NCI-H526 (cell line): Measurements from ENCODE around the gene SORBS2.
A peak's percentile ranks its signal among the peaks of the same experiment; 100 is the strongest.
"Not testable (repeated sequence)": the region's sequence is repeated elsewhere in the genome, so short reads cannot be mapped to it uniquely, and the experiment has no call there.

Source experiments
- DNase-seq, 2 experiments: peaks; one replicate each; lab custom pipeline; 2025; lab: John Stamatoyannopoulos, UW

Gene SORBS2

DNA sequence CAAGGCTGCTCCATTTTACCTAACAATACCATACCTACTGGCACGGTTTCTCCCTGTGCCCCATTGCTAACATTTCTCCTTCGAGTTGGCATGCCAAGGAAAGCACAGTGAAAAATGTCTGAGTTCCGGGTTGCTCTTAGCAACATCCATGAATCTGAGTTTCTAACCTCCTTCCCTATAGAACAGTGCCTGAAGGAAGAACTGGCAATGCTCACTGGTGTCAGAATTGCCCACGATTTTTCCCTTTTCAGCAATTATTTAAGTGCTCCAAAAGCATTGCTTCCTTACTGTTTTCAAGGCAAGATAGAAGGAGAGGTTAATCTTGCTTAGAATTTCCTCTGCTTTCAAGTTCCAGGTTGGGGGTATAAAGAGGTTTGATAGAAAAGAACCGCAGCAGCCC, 75.1 kb downstream of the SORBS2 start:
- no peak for DNase-seq

DNA sequence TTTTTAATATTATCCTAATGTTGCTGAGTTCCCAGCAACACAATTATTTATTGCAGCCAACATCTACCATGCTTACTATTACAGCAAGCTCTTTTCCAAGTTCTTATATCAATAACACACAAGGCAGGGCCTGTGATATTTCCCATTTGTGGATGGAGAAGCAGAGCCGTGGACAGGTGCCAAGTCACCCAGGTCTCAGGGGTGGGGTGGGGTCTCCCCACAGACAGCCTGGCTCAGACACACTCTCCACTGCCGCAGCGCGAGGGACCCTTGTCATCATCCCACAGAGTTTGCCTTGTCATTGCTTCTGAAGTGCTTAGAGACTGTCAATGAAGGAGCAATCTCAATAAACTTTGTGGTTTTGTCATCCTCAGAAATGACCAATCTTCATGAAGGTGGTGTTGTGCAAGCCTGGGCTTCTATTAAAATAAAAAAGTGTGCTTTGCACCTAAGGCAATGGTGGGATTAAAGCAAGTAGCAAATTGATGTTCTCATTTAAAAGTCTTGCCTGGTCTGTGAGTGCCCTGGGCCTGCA, 76.1 kb downstream of the SORBS2 start:
- DNase-seq: no peak

DNA sequence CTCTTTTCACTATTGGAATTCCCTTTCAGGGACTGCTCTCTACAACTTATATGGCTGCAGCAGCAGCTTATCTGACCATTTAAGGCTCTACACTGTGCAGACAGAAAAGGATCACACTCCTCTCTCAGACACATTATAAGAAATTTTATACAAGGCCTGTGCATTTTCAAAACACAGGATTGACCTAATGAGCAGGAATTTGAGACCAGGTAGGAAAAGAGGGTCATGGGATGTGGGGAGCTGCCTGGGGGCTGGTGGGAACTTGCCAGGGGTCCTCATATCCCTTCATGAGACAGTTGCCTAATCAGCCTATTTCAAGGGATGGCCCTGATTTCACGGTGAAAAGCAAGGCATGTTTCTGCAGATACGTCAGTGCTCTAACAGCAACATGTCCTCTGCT, 77.1 kb downstream of the SORBS2 start:
- DNase-seq: no peak

DNA sequence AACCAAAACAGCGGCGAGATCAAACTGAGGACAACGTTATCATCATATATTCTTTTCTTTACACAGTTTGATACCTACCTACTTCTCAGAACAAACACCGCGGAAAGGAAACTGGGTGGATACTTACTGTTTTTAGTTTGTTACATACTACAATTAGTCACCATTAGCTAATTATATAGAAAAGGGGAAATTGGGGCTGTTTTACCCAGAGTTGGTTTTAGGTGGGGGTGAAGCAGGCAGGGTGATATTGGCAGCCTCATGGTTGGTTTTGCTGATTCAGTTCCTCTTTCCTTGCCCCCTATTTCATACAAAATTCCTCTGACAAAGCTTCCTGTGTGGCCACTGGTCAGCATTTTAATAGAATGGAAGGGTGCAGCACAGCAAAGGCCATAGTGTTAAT, 77.8 kb downstream of the SORBS2 start:
- no peak for DNase-seq

DNA sequence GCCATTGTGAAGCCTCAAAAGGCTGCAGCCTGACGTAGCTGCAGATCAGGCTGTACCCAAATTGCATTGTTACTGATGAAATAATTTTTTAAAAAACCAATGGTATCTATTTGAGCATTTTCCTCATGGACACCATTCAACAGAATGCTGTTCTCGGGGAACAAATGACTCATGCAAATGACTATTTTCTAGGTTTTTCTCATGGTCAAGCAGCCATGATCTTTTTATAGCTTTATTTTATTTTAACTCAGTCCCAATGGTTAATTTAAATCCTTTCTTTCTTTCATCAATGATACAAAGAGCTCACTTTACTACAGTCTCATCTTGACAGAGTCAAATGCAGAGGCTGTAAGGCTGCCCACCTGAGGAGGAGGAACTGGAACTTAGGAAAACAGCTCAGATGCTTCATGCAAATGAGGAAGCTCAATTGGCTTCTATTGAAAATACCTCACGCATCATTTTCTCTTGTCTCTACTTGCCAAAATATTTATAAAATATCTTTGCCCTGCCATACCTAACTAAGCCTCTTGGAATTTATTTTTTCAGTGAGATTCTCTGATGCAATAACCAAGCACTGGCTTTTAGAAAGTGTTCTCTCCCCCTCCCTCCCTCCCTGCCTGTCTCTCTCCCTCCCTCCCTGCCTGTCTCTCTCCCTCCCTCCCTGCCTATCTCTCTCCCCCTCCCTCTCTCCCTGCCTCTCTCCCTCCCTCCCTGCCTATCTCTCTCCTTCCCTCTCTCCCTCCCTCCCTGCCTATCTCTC, 81.0 kb downstream of the SORBS2 start:
- peak in 1 of 2 experiments; percentile 58 for DNase-seq

DNA sequence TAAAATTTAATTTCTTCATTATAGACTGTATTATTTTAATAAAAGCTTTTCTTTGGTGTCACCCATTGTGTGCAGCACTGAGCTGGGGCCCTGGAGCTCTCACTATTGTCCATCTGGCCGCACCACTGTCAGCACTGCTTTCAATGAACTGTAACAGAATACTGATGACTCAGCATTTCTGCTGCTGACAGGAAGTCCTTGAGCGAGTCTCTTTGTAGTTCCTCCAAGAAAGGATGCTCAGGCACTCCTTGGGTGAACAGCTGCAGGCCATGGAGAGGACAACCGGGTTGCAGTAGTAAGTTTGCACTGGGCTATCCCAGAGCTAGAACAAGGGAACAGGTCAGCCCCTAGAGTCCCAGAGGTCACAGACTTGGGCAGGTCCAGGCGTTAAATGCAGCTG, 81.6 kb downstream of the SORBS2 start:
- DNase-seq: no peak

DNA sequence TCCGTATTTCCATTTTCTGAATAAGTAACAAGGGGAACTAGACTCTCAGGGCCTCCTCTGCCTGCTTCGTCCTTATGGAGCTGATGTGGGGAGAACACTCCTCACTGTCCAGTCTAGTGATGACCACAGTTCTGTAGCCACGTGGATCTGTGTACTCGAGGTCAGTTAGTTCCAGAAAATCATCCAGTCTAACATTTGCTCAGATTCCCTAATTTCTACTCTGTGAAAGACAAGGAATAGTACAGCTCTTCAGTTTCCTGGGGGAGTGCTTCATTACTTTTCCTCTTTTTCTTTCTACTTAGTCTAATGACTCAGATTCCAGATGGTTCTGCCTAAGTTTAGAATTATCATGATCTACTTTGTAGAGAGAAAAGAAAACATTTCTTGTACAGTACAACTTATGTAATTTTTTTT, 82.6 kb downstream of the SORBS2 start:
- no peak for DNase-seq

DNA sequence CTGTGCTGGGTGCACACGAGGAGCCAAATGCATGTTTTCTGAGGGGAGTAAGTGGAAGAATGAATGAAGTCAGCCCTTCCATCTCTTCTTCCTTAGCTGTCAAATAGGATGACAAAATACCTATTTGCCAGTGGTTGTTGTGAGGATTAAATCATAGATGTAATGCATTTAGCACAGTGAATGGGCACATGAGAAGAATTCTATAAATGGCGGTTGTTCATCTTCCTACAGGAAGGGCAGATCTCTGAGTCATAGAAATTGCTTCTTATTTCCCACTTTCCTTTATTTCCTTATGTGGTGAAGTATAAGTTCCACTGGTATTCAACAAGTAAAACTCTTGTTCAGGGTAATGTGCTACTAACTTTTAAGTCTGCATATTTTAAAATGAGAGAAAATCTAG, 83.1 kb downstream of the SORBS2 start:
- DNase-seq: no peak

DNA sequence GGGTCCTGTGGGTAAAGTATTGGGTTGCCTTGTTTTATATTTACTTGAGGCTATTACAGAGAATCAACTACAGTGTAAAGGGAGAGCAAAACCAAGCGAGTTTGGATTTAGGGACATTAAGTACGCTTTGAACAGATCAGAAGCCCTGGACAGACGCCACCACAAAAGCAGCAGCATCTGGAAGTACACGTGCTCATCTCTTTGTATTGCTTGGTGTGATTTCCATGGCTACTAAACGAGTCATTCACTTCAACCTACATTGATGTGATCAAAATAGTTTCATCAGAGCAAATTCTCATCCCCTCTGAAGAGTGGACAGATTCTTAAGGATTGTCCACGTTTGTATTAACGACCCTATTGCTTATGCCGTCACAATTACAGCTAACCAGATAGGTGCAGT, 85.1 kb downstream of the SORBS2 start:
- DNase-seq: no peak

DNA sequence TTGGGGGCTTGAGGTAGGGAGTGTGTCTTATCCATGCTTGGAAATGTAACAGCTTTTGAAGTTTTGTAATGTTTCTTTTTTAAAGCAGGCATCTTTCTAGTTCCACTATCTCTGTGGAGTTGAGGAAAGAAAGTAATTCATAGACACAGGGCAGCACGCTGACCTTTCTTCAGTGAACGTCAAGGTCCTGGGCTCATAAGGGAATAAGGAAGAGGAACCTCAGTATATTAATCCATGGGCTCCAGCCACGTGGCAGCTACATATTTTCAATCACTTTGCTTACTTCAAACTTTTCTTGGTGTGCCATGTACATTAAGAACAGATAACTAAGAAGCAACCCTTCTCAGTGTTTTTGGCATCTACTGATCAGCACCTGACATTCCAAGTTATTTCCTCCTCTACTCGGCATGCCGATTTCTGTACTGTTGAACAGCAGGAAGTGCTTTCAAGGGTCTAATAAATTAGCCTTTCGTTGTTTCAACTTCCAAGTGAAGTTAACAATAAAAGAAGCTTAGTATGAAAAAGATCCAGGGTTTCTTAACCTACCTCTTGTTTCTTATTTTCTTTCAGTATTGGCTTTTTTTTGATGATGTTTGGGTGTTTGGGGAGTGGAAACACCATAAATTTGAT, 88.2 kb downstream of the SORBS2 start:
- DNase-seq: no peak

DNA sequence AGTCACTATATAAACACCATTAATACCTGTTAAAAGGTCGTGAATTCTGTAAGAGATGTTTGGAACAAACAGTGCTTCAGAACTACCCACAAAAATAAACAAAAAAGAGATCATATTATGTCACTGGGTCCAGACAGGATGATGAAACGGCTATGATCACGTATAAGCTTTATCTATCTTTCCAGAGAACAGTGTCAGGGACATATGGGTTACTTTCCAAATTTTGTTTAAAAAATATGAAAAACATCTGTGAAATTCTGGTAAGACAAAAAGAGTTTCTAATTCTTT, 90.0 kb downstream of the SORBS2 start:
- DNase-seq: no peak

DNA sequence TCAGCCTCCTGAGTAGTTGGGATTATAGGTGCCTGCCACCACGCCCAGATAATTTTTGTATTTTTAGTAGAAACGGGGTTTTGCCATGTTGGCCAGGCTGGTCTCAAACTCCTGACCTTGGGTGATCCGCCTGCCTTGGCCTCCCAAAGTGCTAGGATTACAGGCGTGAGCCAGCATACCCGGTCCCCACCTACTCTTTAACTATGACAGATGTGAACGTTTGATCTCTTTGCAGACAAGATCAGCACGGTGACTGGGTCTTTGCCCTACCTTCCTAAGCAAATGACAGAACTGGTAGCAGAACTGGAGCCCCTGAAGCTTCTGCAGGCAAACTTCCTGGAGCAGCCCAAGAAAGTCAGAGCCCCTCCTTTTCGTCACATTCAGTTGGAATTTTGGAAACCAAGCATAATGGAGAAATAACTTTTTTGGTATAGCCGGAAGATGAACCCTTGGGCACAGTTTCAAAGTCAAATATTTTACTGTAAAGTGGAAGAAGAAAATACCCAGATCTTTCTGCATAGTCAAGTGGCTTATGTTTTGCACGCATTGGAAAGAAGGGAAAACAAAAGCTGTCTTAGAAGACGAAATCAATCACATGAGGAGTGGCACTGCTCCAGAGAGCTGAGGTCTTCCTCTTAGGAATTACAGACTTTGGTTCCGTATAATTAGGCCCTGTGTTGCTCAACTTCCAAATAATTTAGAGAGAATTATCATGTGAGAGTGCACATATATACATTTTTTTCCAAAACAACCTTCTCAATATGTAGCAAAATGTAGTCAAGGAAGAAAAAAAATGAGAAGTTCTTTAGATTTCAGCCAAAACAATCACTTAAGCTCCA, 90.6 kb downstream of the SORBS2 start:
- DNase-seq: no peak

DNA sequence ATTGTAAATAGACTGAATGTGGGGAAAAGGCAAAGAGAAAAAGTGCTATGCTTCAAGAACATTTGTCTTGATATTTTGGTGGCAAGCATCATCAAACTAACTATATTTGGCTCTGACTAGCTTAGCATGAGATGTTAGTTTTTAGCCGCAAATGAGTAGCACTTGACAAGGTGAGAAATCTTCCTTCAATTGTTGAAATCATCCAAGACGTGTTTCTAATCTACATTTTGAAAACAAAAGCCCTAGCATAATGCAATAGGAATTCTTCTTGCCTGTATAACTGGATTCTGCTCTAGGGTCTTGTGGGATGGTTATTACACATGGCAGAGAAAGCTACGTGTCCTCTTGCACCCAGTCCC, 92.5 kb downstream of the SORBS2 start:
- DNase-seq: no peak

DNA sequence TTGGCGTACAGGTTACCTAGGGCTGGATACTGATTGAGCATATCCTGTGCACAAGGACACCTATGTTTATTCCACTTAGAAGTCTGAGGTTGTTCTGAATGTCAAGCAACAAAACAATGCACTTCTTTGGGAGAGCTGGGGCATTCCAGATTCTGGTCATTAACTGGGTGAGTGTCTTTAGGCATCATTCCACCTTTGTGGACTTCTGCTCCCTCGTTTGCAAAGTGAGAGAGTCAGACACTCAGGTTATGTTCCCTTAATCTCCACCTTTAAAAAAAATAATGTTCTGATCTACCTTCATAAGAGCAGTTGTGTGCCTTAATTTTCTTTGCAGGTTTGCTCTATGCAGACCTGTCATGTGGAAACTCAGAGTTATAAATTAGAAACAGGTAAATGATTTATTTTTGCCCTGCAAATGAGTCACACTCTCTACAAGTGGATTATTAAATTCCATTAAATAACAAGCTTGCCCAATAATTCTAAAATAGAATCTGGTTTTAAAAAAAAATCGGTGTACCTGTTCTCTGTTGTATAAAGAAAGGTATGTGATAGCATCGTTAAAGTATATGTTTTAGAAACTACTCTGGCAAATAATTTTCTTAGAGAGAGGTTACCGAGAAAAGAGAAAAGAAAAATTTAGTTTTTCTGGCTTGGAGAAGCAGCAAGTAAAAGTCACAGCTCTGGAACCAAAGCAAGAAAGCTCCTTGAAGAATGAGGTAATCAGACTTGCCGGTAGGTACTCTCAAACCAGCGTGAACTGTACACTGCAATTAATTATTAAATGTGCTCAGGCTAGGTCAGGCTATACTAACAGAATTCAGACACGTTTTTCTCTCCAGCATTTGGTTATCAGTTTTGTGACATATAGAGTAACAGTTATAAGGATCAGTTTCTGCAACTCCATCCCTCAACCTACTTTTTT, 93.2 kb downstream of the SORBS2 start:
- no peak for DNase-seq

DNA sequence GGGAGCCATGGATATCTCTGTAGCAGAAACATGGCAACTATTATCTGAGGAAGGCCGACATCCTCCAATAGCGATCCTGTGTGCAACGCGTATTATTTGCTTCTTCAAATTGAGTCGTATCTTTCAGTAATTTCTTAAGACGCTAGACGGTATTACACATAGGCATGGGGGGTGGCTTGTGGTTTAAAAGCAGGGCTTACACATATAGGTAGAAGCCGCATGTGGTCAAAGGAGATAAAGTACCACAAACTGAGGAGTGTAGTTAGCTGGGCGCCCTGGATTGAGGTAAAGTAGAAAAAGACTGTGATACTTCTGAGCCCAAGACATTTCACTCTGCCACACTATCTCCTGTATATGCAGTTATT, 94.6 kb downstream of the SORBS2 start:
- DNase-seq: no peak

DNA sequence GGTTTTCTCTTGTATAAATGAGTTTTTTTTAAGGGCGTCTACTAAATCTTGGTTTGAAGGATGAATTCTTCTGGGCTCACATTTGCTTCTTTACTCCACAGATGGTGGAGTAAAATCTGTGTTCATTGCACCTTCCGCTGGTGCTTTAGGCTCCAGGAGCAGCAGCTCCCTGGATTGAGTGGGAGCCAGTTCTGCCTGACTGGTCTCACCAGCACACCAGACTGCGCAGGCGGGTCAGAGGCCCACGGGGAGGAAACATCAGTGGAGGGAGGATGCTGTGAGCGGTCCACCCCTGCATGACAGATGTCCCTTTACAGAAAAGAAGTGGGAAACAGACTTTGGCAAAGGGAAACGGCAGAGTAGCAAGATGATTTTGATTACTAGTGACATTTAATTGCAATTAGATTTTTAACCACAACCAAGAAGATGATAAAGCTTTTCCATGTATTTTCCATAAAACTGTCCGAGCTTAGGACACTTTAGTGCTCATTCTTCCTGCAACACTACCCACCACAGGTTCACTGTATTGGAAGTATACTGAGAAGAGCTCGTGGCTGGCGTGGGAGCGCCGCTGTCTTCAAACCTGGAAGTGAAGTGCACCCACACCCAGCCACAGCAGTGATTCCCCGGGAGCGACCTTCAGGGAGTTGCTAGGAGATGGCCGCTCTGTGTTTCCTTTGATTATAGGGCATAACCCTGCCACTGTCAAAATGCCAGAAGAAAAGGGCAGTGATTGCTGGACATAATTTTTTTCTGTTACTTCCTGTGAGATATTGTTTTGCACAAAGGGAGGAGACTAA, 95.2 kb downstream of the SORBS2 start:
- no peak for DNase-seq

DNA sequence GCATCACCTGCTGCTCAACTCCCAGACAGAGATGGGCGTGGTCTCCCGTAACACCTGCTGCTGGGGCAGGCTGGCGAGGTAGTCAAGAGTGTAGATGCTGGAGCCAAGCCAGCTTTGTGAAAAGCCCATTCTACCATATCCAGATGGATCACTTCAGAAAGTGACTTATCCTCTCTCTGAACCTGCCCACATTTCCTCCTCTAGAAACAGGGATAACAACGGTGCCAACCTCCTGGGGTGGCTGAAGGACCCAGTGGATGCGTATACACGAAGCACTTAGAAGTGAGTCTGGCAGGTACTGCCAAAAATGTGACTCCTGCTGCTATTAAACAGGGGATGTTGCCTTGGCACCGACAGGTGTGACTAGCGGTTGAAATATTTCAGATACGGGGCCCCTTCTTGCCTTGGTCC, 95.8 kb downstream of the SORBS2 start:
- no peak for DNase-seq

DNA sequence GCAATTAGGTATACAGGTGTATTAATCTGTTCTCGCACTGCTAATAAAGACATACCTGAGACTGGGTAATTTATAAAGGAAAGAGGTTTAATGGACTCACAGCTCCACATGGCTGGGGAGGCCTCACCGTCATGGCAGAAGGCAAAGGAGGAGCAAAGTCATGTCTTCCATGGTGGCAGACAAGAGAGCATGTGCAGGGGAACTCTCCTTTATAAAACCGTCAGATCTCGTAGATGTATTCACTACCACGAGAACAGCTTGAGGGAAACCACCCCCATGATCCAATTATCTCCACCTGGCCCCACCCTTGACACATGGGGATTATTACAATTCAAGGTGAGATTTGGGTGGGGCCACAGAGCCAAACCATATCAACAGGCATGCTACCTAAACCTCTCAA, 97.5 kb downstream of the SORBS2 start:
- DNase-seq: not testable (repeated sequence)

DNA sequence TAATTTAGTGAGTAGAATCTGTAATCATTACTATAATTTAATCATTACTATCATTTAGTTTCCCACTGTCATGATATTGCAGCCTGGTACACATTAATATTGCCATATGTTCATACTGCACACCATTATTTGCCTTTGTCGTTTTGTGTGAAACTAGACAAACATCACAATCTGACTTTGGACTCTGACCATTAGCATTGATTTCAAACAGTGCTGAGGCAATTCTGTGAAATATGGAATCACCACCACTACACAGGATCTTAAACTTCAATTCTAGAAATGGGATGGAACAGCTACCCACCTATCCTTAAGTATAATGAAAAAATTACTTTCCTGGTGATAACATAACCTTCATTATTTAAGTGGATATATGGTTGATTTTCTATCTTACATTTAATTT, 98.3 kb downstream of the SORBS2 start:
- DNase-seq: no peak

DNA sequence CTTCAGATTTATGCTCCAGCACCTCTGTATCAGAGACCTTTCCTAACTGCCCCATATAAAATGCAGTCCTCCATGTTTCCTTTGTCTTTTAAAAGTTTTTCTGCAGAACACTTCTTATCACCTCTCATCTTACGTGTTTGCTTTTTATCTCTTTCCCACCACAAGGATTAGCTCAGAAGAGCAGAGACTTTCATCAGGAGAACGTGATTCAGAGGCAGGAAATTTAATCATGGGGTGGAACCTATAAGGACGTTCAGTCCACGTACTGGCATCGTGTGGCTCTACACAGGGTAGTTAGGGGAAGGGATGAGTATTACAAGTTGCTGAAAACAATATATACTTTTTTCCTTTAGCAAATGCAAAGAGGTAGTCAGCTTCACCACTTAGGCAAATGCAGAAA, 98.7 kb downstream of the SORBS2 start:
- DNase-seq: no peak

DNA sequence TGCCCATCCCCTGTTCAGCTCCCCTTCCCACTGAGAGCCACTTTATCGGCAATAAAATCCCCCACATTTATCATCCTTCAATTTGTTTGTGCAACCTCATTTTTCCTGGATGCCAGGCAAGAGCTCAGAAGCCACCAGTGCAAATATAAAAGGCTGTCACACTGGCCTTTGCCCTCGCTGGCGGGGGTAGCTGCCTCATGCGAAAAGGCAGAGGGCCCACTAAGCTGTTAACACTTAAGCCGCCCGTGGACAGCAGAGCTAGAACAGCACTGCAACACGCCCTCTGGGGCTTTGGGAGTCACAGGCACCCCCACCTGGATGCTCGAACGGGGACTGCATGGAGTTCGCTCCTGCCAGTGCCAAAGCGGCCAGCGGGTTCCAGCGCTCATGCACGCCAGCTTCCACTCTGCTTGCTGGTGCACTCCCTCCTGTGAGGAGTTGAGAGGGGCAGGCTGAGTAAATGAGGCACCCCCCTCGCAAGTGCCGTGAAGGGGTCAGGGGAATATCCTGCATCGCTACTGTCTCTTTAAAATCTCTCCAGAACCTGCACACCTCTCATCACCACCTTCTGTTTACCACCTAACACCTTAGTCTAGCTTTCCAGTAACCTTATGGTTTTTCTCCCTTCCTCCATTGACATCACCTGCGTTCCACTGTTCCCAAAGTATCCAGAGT, 99.5 kb downstream of the SORBS2 start:
- DNase-seq: no peak
